Measurements from ENCODE around the gene CRYL1. TPM values are rescaled to one million over a fixed set of nuclear protein-coding genes. Genes with fewer than 3 reads are reported as not detected.

The CRYL1 gene
- total and polyA plus RNA-seq, 2 of the 13 experiments (the other 11 are each of a cell fraction or from before 2014, with no cell fraction given) = 57.2 to 115 TPM

- TF ChIP-seq PCBP1 (IDR thresholded peaks at IDR 0.05; ENCODE audit: borderline replicate concordance, low read depth, low read length) (no peak), NCOA1 (CRISPR knock-in tag; IDR thresholded peaks at IDR 0.05) (no peak), FOXA3 (CRISPR knock-in tag; IDR thresholded peaks at IDR 0.05) (peak; percentile 27; the same call in 1 of the 2 replicates), ZNF615 (CRISPR knock-in tag; IDR thresholded peaks at IDR 0.05; ENCODE audit: borderline replicate concordance) (no peak), YY1 (IDR thresholded peaks at IDR 0.05; ENCODE audit: insufficient read depth, insufficient replicate concordance, low read depth, low read length) (peak; percentile 83), ZNF770 (CRISPR knock-in tag; IDR thresholded peaks at IDR 0.05) (peak; percentile 64), MED13 (CRISPR knock-in tag; IDR thresholded peaks at IDR 0.05) (no peak), ERF (CRISPR knock-in tag; IDR thresholded peaks at IDR 0.05) (no peak; the same call in 1 of the 2 replicates), ZNF414 (CRISPR knock-in tag; IDR thresholded peaks at IDR 0.05) (no peak; the same call in 1 of the 2 replicates), FOXO4 (CRISPR knock-in tag; conservative IDR thresholded peaks at IDR 0.05) (no peak), ZEB1 (IDR thresholded peaks at IDR 0.05; ENCODE audit: insufficient replicate concordance, low read depth) (no peak), SALL1 (CRISPR knock-in tag; IDR thresholded peaks at IDR 0.05) (peak; percentile 48), ATAD3A (CRISPR knock-in tag; IDR thresholded peaks at IDR 0.05) (no peak), SALL2 (CRISPR knock-in tag; IDR thresholded peaks at IDR 0.05) (peak; percentile 57; the same call in 1 of the 2 replicates), KAT8 (CRISPR knock-in tag; IDR thresholded peaks at IDR 0.05) (no peak; the same call in 1 of the 2 replicates), CENPX (CRISPR knock-in tag; IDR thresholded peaks at IDR 0.05) (no peak), ATF1 (CRISPR knock-in tag; IDR thresholded peaks at IDR 0.05) (no peak), GATAD1 (CRISPR knock-in tag; IDR thresholded peaks at IDR 0.05) (0 out of 2 replicates have a peak, but pooled peaks have one; percentile 36), ZSCAN30 (CRISPR knock-in tag; IDR thresholded peaks at IDR 0.05) (peak; percentile 18; the same call in 1 of the 2 replicates)
Observed at GRCh38 chr13:20525601-20526544, at the start of gene CRYL1 (continued).

All from HepG2 (cell line).